Keratinocyte (primary cell): ENCODE data around the gene DNAH11. TPM values are rescaled to one million over a fixed set of nuclear protein-coding genes. Genes with fewer than 3 reads are reported as not detected.
A peak's percentile ranks its signal among the peaks of the same experiment; 100 is the strongest.

Experiments
- DNase-seq: peaks from one replicate; pipeline ENCODE4 v3.0.0-alpha.2; 2011; ENCODE audit warnings: low read depth, missing footprints, low spot score
- FAIRE-seq: peaks from 2 replicates; lab custom pipeline; 2011; peaks lifted over from hg19 to GRCh38; lab: Jason Lieb, UNC
- H2AFZ ChIP-seq: 2 replicates; pipeline ENCODE4 v1.6.0; 2012; ENCODE audit warnings: low read length, control low read depth, inconsistent platforms; ENCODE audit not compliant: control insufficient read depth
- H3K27ac ChIP-seq: 2 replicates; pipeline ENCODE4 v1.5.1; 2011; ENCODE audit warnings: low read length; ENCODE audit not compliant: control insufficient read depth, insufficient read depth
- H3K27me3 ChIP-seq: 3 replicates; pipeline ENCODE4 v1.6.0; 2011; ENCODE audit warnings: low read length; ENCODE audit not compliant: control insufficient read depth, insufficient read depth; ENCODE audit errors: extremely low read depth
- H3K36me3 ChIP-seq, 2 experiments: 2 replicates in 1 of 2; 3 replicates in 1 of 2; pipeline ENCODE4 v1.5.1; 2011; ENCODE audit warnings: low read length in 2 of 2, mild to moderate bottlenecking in 1 of 2; ENCODE audit not compliant: control insufficient read depth in 2 of 2, insufficient read depth in 2 of 2; ENCODE audit errors: extremely low read depth in 1 of 2
- H3K4me1 ChIP-seq: 3 replicates; pipeline ENCODE4 v1.5.1; 2011; ENCODE audit warnings: low read length; ENCODE audit not compliant: control insufficient read depth, insufficient read depth; ENCODE audit errors: extremely low read depth
- H3K4me2 ChIP-seq: 3 replicates; pipeline ENCODE4 v1.6.0; 2011; ENCODE audit warnings: low read depth, low read length; ENCODE audit not compliant: control insufficient read depth, insufficient read depth; ENCODE audit errors: extremely low read depth
- H3K4me3 ChIP-seq, 3 experiments: fragments of 200-600 bp in 1 of 3; sonication (generic) in 1 of 3; 2 replicates in 2 of 3; 3 replicates in 1 of 3; pipeline ENCODE4 v1.5.1; 2011 to 2016; ENCODE audit warnings: low read length in 3 of 3, mild to moderate bottlenecking in 3 of 3, control low read depth in 2 of 3, inconsistent platforms in 1 of 3, low read depth in 1 of 3, mixed read lengths in 1 of 3, mixed run types in 1 of 3, moderate library complexity in 1 of 3; ENCODE audit not compliant: control insufficient read depth in 2 of 3, insufficient read depth in 2 of 3; ENCODE audit errors: extremely low read depth in 1 of 3
- H3K79me2 ChIP-seq: 2 replicates; pipeline ENCODE4 v1.6.0; 2012; ENCODE audit warnings: low read length; ENCODE audit not compliant: control insufficient read depth, insufficient read depth
- H3K9ac ChIP-seq: 3 replicates; pipeline ENCODE4 v1.6.0; 2011; ENCODE audit warnings: low read length; ENCODE audit not compliant: control insufficient read depth, insufficient read depth; ENCODE audit errors: extremely low read depth
- H3K9me1 ChIP-seq: 3 replicates; pipeline ENCODE4 v1.6.0; 2011; ENCODE audit warnings: low read length; ENCODE audit not compliant: control insufficient read depth, insufficient read depth; ENCODE audit errors: extremely low read depth
- H3K9me3 ChIP-seq: 2 replicates; pipeline ENCODE4 v1.5.1; 2012; ENCODE audit warnings: low read depth, low read length; ENCODE audit not compliant: control insufficient read depth
- H4K20me1 ChIP-seq: 3 replicates; pipeline ENCODE4 v1.6.0; 2011; ENCODE audit warnings: low read length; ENCODE audit not compliant: control insufficient read depth, insufficient read depth; ENCODE audit errors: extremely low read depth
- CTCF ChIP-seq, 3 experiments: IDR thresholded peaks in 1 of 3; conservative IDR thresholded peaks in 1 of 3; optimal IDR thresholded peaks in 1 of 3; 2 replicates in 2 of 3; 3 replicates in 1 of 3; pipeline versions ENCODE3 to v1.5.1; 2011; ENCODE audit warnings: low read length in 3 of 3, mild to moderate bottlenecking in 3 of 3, moderate library complexity in 2 of 3, control low read depth in 1 of 3, inconsistent platforms in 1 of 3; ENCODE audit not compliant: insufficient read depth in 2 of 3; ENCODE audit errors: extremely low read depth in 1 of 3
- EZH2 ChIP-seq: IDR thresholded peaks from one replicate; pipeline ENCODE4 v1.6.1; 2012; ENCODE audit warnings: inconsistent platforms, mild to moderate bottlenecking, low read length, moderate library complexity
- dilution Hi-C: fragments of 300-500 bp; cut with MboI; formaldehyde crosslinking; loops from one replicate; pipeline ENCODE4 v1.7.0; 2020; ENCODE audit warnings: low sequenced_read_pairs; ENCODE audit not compliant: extremely low pct_ligation_motif_present
- polyA plus RNA-seq, 5 experiments: library from polyadenylated mRNA; depleted of rRNA in 3 of 5; stranded (reverse) in 3 of 5; stranded (forward) in 1 of 5; unstranded in 1 of 5; fragments of >200 nt; gene quantifications; 1 replicate in 1 of 5; 2 replicates in 3 of 5; 3 replicates in 1 of 5; pipeline versions ENCODE4 v1.2.1 to v1.2.3, GENCODE V29; 2011 to 2012; ENCODE audit warnings: missing spikeins in 2 of 5, low read depth in 1 of 5, low replicate concordance in 1 of 5

Gene DNAH11
- polyA plus RNA-seq, 1 donor (not counting 4 experiments of a cell fraction or from before 2014, with no cell fraction given): 0.21 TPM

GRCh38 chr7:21912931-21913780 lies 370.3 kb downstream of the DNAH11 start:
- no peak overlapping the region for H3K9ac ChIP-seq
- no peaks in the 10 kb centered on the region for H3K79me2 ChIP-seq
- no peak overlapping the region for H2AFZ ChIP-seq
- no peaks in the 10 kb centered on the region for H3K9me1 ChIP-seq
- no peak for FAIRE-seq
- no peak overlapping the region for H3K27ac ChIP-seq
- TF ChIP-seq EZH2: no peak
- TF ChIP-seq CTCF (optimal IDR thresholded peaks at IDR 0.05 in 1 of 3, IDR thresholded peaks at IDR 0.05 in 1 of 3, conservative IDR thresholded peaks at IDR 0.05 in 1 of 3; ENCODE audit: extremely low read depth in 1 of 3, insufficient read depth in 2 of 3, low read length in 3 of 3): no peak
- no peaks in the 10 kb centered on the region for H3K9me3 ChIP-seq
- H3K36me3 ChIP-seq: peaks cover 3 to 12% of the 10 kb centered on the region in 2 experiments
- no peaks in the 10 kb centered on the region for H3K27me3 ChIP-seq
- H3K4me1 ChIP-seq: peaks cover 13% of the 10 kb centered on the region
- no peak overlapping the region for H3K4me2 ChIP-seq
- H4K20me1 ChIP-seq: no peaks in the 10 kb centered on the region
- H3K4me3 ChIP-seq: no peak overlapping the region
- no peak for DNase-seq
- dilution Hi-C loops: no loop called here

- H3K36me3 ChIP-seq: peaks cover 3 to 12% of the 10 kb centered on the region in 2 experiments
- peak; percentile 84 for FAIRE-seq
- peak; percentile 36 for DNase-seq
Observed at GRCh38 chr7:21914671-21915070, 371.8 kb downstream of the DNAH11 start.

More at GRCh38 chr7:21914671-21915070, 371.8 kb downstream of the DNAH11 start:
- Histone ChIP-seq H3K27ac (no peak overlapping the region), H3K79me2 (no peaks in the 10 kb centered on the region), H3K4me1 (peaks cover 13% of the 10 kb centered on the region), H3K9ac (no peak overlapping the region), H3K9me3 (no peaks in the 10 kb centered on the region), H3K9me1 (no peaks in the 10 kb centered on the region), H3K27me3 (no peaks in the 10 kb centered on the region), H3K4me3 (no peak overlapping the region), H4K20me1 (no peaks in the 10 kb centered on the region), H2AFZ (peak overlapping the region; percentile 50), H3K4me2 (peak overlapping the region; percentile 51)
- no peak for TF ChIP-seq CTCF (optimal IDR thresholded peaks at IDR 0.05 in 1 of 3, IDR thresholded peaks at IDR 0.05 in 1 of 3, conservative IDR thresholded peaks at IDR 0.05 in 1 of 3; ENCODE audit: extremely low read depth in 1 of 3, insufficient read depth in 2 of 3, low read length in 3 of 3)
- TF ChIP-seq EZH2: no peak
- dilution Hi-C loops: no loop called here
